Liver (tissue), 3 donors: ENCODE data around the gene RNF217.

Source experiments
- JUND ChIP-seq, 2 donors: IDR thresholded peaks; 2 replicates each; pipeline ENCODE4 v1.6.1; 2016; ENCODE audit warnings: antibody characterized with exemption in 2 of 2
- RXRA ChIP-seq, 2 donors: IDR thresholded peaks; 2 replicates each; pipeline ENCODE4 v1.6.1; 2017 to 2018; ENCODE audit warnings: antibody characterized with exemption in 2 of 2, mild to moderate bottlenecking in 1 of 2
- TAF1 ChIP-seq: conservative IDR thresholded peaks from 2 replicates; pipeline ENCODE4 v1.6.1; 2016; ENCODE audit warnings: antibody characterized with exemption, mild to moderate bottlenecking
- TF ChIP-seq, protein P1 (sequence below): fragments of 150-350 bp; IDR thresholded peaks from 2 replicates; pipeline ENCODE4 v1.5.1; 2017; ENCODE audit warnings: improper control_type of control experiment, low read depth, low read length; ENCODE audit not compliant: missing input control
- donor health status: healthy.
- donor health status: healthy.

DNA sequence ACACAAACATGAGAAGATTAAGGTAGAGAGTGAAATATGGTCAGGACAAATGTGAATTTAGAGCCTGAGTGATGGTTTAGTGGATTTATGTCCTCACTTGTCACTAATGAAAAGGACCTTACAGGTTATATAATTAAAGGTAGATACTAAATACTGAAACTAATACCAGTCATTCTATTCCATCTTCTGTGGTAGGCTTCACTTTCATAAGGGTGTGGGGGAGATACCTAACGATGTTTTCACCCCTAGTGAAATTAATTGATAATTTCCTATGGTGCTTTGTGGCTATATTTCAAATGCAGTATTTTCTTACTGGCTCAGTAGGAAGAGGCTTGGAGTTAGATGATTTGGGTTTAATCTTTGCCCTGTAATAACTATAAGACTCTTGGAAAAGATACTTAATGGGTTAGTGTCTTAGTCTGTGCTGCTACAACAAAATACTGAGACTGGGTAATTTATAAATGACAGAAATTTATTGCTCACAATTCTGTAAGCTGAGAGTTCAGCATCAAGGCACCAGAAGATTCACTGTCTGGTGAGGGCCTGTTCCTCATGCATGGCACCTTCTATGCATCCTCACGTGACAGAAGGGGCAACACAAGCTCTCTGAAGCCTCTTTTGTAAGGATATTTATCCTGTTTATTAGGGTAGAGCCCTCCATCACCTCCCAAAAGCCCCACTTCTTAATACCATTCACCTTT is 21.3 kb downstream of the RNF217 start:
- TF ChIP-seq TAF1 (no peak), RXRA (IDR thresholded peaks at IDR 0.05) (no peak), JUND (IDR thresholded peaks at IDR 0.05) (no peak)
- TF ChIP-seq, protein P1, sequence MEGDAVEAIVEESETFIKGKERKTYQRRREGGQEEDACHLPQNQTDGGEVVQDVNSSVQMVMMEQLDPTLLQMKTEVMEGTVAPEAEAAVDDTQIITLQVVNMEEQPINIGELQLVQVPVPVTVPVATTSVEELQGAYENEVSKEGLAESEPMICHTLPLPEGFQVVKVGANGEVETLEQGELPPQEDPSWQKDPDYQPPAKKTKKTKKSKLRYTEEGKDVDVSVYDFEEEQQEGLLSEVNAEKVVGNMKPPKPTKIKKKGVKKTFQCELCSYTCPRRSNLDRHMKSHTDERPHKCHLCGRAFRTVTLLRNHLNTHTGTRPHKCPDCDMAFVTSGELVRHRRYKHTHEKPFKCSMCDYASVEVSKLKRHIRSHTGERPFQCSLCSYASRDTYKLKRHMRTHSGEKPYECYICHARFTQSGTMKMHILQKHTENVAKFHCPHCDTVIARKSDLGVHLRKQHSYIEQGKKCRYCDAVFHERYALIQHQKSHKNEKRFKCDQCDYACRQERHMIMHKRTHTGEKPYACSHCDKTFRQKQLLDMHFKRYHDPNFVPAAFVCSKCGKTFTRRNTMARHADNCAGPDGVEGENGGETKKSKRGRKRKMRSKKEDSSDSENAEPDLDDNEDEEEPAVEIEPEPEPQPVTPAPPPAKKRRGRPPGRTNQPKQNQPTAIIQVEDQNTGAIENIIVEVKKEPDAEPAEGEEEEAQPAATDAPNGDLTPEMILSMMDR: no peak
